Breast epithelium (tissue), 3 donors: ENCODE data around the gene SHB.

Experiments used
- CTCF ChIP-seq, 3 donors: fragments of 450-650 bp; IDR thresholded peaks; one replicate each; pipeline ENCODE4 v1.5.1; 2016 to 2017; ENCODE audit warnings: antibody characterized with exemption in 3 of 3, mild to moderate bottlenecking in 3 of 3, moderate library complexity in 3 of 3
- POLR2A ChIP-seq: fragments of 450-650 bp; IDR thresholded peaks from one replicate; pipeline ENCODE4 v1.6.1; 2016; ENCODE audit warnings: antibody characterized with exemption, mild to moderate bottlenecking, moderate library complexity

- TF ChIP-seq POLR2A (no peak), CTCF (IDR thresholded peaks at IDR 0.05) (no peak)
These were observed 160.7 kb downstream of the SHB start for GRCh38 chr9:37908283-37908682.
